GF-D8 (cell line): ENCODE results near the gene TSC22D2.
"Not testable (repeated sequence)": the region's sequence is repeated elsewhere in the genome, so short reads cannot be mapped to it uniquely, and the experiment has no call there.

Source experiments
- DNase-seq: peaks from one replicate; lab custom pipeline; 2025; lab: John Stamatoyannopoulos, UW

TSC22D2 gene

GRCh38 chr3:150490277-150490986 is 82.3 kb downstream of the TSC22D2 start:
- no peak for DNase-seq

DNA sequence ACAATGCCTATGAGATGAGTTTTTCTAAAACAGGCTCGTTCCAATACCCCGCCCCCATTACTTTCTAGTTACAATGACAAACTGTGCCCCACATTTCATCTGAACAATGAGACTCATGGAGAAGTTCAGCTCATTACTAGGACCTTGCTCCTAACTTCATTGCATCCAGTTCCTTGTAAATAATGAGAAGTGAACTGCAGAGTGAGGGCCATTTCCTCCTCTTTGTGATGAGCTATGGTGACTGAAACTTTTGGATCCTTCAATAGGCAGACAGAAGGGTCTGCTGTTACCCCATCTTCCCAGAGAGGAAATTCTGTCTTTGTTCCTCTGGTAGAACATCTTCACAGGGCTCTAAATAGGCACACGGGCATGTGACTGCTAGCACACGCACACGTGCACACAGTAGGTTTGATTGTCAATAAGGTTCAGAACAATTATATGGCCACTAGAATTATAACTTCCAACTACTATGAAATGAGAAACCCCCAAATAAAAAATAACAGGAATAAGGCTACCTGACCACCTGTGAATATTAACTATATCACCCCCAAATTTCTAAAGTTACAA is 86.4 kb downstream of the TSC22D2 start:
- DNase-seq, result no peak

- peak; percentile 12 for DNase-seq
Observed at GRCh38 chr3:150495149-150495548, 87.1 kb downstream of the TSC22D2 start.

- DNase-seq, result peak; percentile 29
Observed at GRCh38 chr3:150495563-150496168, 87.6 kb downstream of the TSC22D2 start.

- no peak for DNase-seq
Observed at GRCh38 chr3:150497956-150498355, 89.9 kb downstream of the TSC22D2 start.

DNA sequence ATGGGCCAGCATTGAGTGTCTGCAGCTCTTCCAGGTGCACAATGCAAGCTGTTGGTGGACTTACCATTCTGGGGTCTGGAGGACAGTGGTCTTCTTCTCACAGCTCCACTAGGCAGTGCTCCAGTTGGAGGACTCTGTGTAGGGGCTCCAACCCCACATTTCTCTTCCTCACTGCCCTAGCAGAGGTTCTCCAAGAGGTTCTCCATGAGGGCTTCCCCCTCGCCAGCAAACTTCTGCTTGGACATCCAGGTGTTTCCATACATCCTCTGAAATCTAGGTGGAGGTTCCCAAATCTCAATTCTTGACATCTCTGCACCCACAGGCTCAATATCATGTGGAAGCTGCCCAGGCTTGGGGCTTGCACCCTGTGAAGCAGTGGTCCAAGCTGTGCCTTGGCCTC is 92.9 kb downstream of the TSC22D2 start:
- not testable (repeated sequence) for DNase-seq

DNA sequence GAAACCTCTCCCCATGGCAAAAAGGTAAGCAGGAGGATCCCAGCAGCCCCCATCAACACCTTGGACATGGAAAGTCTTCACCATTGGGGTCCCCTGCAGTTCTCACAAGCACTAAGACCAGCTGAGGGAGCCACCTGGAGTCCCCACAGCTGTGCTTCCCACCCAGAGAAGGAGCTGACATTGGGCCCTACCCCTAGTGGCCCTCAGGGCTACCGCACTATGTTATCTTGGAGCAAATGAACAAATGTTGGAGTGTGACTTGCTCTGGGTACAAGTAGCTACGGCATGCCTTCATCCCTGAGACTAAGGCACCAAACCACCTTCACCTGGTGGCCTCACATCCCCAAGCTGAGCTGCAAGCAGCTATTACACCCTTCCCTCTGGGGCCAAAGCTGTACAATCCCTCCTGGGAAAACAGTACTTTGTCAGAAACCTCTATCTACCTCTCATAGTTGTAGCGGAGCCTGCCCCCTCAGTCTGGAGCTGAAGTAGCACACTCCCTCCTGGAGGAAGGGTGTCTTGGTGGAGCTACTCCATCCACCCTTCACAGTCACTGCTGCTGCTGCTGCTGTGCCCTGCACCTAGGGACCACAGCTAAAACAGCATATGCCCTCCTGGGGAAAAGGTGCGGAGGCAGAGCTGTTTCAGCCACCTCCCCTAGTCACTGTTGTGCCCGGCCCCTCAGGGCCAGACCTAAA is 95.5 kb downstream of the TSC22D2 start:
- no peak for DNase-seq

- DNase-seq, result no peak
Observed at GRCh38 chr3:150504483-150504882, 96.4 kb downstream of the TSC22D2 start.

- no peak for DNase-seq
Observed at GRCh38 chr3:150508401-150508800, 100.3 kb downstream of the TSC22D2 start.

DNA sequence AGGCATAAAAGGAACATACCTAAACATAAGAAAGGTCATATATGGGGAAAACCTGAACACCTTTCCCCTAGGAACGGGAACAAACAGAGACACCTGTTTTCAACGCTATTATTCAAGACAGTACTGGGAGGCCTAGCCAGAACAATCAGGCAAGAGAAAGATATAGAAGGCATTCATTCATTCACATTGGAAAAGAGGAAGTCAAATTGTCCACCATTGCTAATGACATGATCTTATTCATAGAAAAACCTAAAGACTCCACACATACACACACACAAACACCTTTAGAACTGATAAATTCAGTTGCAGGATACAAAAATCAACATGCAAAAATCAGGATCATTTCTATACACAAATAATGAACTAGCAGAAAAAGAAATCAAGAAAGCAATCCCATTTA is 101.7 kb downstream of the TSC22D2 start:
- DNase-seq, result no peak

DNA sequence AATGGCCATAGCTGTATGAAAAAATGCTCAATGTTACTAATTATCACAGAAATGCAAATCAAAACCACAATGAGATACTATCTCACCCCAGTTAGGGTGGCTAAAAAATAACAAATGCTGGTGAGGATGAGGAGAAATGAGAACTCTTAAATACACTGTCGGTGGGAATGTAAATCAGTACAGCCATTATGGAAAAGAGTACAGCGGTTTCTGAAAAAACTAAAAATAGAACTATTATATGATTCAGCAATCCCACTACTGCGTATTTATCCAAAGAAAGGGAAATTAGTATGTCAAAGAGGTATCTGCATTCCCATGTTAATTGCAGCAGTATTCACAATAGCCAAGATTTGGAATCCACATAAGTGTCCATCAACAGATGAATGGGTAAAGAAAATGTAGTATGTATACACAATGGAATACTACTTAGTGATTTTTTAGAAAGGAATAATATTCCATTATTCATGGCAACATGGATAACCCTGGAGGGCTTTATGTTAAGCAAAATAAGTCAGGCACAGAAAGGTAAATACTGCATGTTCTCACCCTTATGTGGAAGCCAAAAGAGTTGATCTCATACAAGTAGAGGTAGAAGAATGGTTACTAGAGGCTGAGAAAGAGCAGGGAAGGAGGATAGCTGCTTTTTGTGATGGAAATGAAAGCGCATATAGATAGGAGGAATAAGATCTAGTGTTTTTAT is 103.2 kb downstream of the TSC22D2 start:
- no peak for DNase-seq

DNA sequence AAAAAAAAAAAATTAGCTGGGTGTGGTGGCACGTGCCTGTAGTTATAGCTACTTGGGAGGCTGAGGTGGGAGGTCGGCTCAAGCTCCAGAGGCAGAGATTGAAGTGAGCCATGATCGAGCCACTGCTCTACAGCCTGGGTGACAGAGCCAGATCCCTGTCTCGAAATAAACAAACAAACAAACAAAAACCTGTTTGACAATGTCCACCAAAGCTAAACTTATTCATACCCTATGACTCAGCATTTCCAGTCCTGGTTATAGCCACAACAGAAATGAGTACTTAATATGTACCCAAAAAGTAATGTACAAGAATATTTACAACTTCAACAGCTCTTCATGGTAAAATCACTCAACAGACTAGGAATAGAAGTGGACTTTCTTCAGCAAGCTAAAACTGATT is 107.1 kb downstream of the TSC22D2 start:
- no peak for DNase-seq
